ENCODE results near the gene SEPHS1.

The SEPHS1 gene

GRCh38 chr10:13365243-13365642, 17.1 kb upstream of the SEPHS1 start:
- Histone ChIP-seq H3K4me1 (ENCODE audit: control insufficient read depth in 1 of 2, insufficient read depth in 2 of 2, low read length in 2 of 2) (no peaks in the 10 kb centered on the region), H3K79me2 (ENCODE audit: control insufficient read depth, insufficient read depth, low read length, poor library complexity) (no peaks in the 10 kb centered on the region), H3K36me3 (ENCODE audit: control insufficient read depth in 1 of 2, insufficient read depth in 2 of 2, low read length in 2 of 2) (no peaks in the 10 kb centered on the region), H3K79me1 (ENCODE audit: low read length) (no peaks in the 10 kb centered on the region), H2BK5ac (ENCODE audit: low read depth, low read length, poor library complexity) (no peak overlapping the region), H3K4me2 (ENCODE audit: low read length) (no peak overlapping the region), H4K8ac (ENCODE audit: low read depth, low read length) (no peak overlapping the region), H3K14ac (ENCODE audit: low read length) (no peak overlapping the region), H2BK120ac (ENCODE audit: insufficient read depth, low read length, poor library complexity) (no peak overlapping the region), H3K9me3 (ENCODE audit: insufficient read depth, low read depth, low read length) (no peaks in the 10 kb centered on the region), H3K4me3 (ENCODE audit: low read depth, low read length) (no peak overlapping the region), H3K4ac (ENCODE audit: low read depth, low read length) (no peak overlapping the region), H2AK5ac (ENCODE audit: low read length) (no peak overlapping the region), H2BK12ac (ENCODE audit: low read length) (no peak overlapping the region), H3K27ac (ENCODE audit: low read depth, low read length) (no peak overlapping the region), H4K91ac (ENCODE audit: low read depth, low read length) (no peak overlapping the region), H3K18ac (ENCODE audit: low read length) (no peak overlapping the region), H3K23ac (ENCODE audit: low read length) (no peak overlapping the region), H3K27me3 (ENCODE audit: insufficient read depth, low read length) (no peaks in the 10 kb centered on the region), H3K9ac (ENCODE audit: low read length) (no peak overlapping the region), H2AFZ (ENCODE audit: insufficient read depth, low read length, poor library complexity) (no peak overlapping the region), H4K12ac (ENCODE audit: low read depth, low read length) (no peak overlapping the region)
- no CpG with 5 or more reads among the region's 5 CpGs for WGBS (ENCODE audit: extremely low coverage, insufficient coverage, insufficient read length)
- DNase-seq: no peak

GRCh38 chr10:13360587-13360986, 12.5 kb upstream of the SEPHS1 start:
- Histone ChIP-seq H3K79me1 (ENCODE audit: low read length) (no peaks in the 10 kb centered on the region), H4K91ac (ENCODE audit: low read depth, low read length) (no peak overlapping the region), H3K36me3 (ENCODE audit: control insufficient read depth in 1 of 2, insufficient read depth in 2 of 2, low read length in 2 of 2) (no peaks in the 10 kb centered on the region), H2BK5ac (ENCODE audit: low read depth, low read length, poor library complexity) (no peak overlapping the region), H3K27me3 (ENCODE audit: insufficient read depth, low read length) (no peaks in the 10 kb centered on the region), H2AFZ (ENCODE audit: insufficient read depth, low read length, poor library complexity) (no peak overlapping the region), H2BK12ac (ENCODE audit: low read length) (no peak overlapping the region), H3K4me2 (ENCODE audit: low read length) (no peak overlapping the region), H3K4me3 (ENCODE audit: low read depth, low read length) (no peak overlapping the region), H3K79me2 (ENCODE audit: control insufficient read depth, insufficient read depth, low read length, poor library complexity) (no peaks in the 10 kb centered on the region), H3K9me3 (ENCODE audit: insufficient read depth, low read depth, low read length) (peaks cover 2% of the 10 kb centered on the region), H3K4me1 (ENCODE audit: control insufficient read depth in 1 of 2, insufficient read depth in 2 of 2, low read length in 2 of 2) (peaks cover 0 to 2% of the 10 kb centered on the region in 2 experiments), H3K27ac (ENCODE audit: low read depth, low read length) (no peak overlapping the region), H3K9ac (ENCODE audit: low read length) (no peak overlapping the region), H3K23ac (ENCODE audit: low read length) (no peak overlapping the region), H3K4ac (ENCODE audit: low read depth, low read length) (no peak overlapping the region), H2BK120ac (ENCODE audit: insufficient read depth, low read length, poor library complexity) (no peak overlapping the region), H3K14ac (ENCODE audit: low read length) (no peak overlapping the region), H4K8ac (ENCODE audit: low read depth, low read length) (no peak overlapping the region), H4K12ac (ENCODE audit: low read depth, low read length) (no peak overlapping the region), H3K18ac (ENCODE audit: low read length) (no peak overlapping the region), H2AK5ac (ENCODE audit: low read length) (no peak overlapping the region)
- WGBS (ENCODE audit: extremely low coverage, insufficient coverage, insufficient read length): no CpG with 5 or more reads among the region's 7 CpGs
- DNase-seq: no peak

DNA sequence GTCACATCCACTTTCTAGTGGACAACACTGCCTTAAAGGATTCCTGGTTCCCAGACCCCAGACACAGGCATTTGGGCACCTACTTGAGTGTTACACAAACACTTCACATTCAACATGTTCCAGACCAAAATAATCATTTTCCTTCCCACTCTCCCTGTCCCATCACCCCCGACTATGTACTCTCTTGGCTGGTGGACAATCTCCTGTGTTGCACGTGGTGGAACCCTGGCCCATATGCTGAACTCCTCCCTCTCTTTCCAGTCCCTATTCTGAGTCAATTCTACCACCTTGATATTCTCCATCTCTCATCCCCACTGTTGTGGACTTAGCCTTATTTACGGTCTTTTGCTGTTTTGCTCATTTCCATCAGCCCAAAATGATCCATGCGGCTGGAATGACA, 8.3 kb upstream of the SEPHS1 start:
- Histone ChIP-seq H2BK5ac (ENCODE audit: low read depth, low read length, poor library complexity) (no peak overlapping the region), H3K14ac (ENCODE audit: low read length) (no peak overlapping the region), H3K23ac (ENCODE audit: low read length) (no peak overlapping the region), H3K79me2 (ENCODE audit: control insufficient read depth, insufficient read depth, low read length, poor library complexity) (no peaks in the 10 kb centered on the region), H3K27ac (ENCODE audit: low read depth, low read length) (no peak overlapping the region), H3K79me1 (ENCODE audit: low read length) (no peaks in the 10 kb centered on the region), H4K12ac (ENCODE audit: low read depth, low read length) (no peak overlapping the region), H3K4me1 (ENCODE audit: control insufficient read depth in 1 of 2, insufficient read depth in 2 of 2, low read length in 2 of 2) (peaks cover 4 to 7% of the 10 kb centered on the region in 2 experiments), H4K91ac (ENCODE audit: low read depth, low read length) (no peak overlapping the region), H2BK12ac (ENCODE audit: low read length) (no peak overlapping the region), H3K4ac (ENCODE audit: low read depth, low read length) (no peak overlapping the region), H3K36me3 (ENCODE audit: control insufficient read depth in 1 of 2, insufficient read depth in 2 of 2, low read length in 2 of 2) (no peaks in the 10 kb centered on the region), H3K4me3 (ENCODE audit: low read depth, low read length) (no peak overlapping the region), H2AK5ac (ENCODE audit: low read length) (no peak overlapping the region), H2BK120ac (ENCODE audit: insufficient read depth, low read length, poor library complexity) (no peak overlapping the region), H4K8ac (ENCODE audit: low read depth, low read length) (no peak overlapping the region), H3K4me2 (ENCODE audit: low read length) (no peak overlapping the region), H3K27me3 (ENCODE audit: insufficient read depth, low read length) (peaks cover 5% of the 10 kb centered on the region), H3K9me3 (ENCODE audit: insufficient read depth, low read depth, low read length) (peaks cover 6% of the 10 kb centered on the region), H3K9ac (ENCODE audit: low read length) (no peak overlapping the region), H3K18ac (ENCODE audit: low read length) (no peak overlapping the region), H2AFZ (ENCODE audit: insufficient read depth, low read length, poor library complexity) (no peak overlapping the region)
- no CpG with 5 or more reads among the region's 4 CpGs for WGBS (ENCODE audit: extremely low coverage, insufficient coverage, insufficient read length)
- DNase-seq: no peak

DNA sequence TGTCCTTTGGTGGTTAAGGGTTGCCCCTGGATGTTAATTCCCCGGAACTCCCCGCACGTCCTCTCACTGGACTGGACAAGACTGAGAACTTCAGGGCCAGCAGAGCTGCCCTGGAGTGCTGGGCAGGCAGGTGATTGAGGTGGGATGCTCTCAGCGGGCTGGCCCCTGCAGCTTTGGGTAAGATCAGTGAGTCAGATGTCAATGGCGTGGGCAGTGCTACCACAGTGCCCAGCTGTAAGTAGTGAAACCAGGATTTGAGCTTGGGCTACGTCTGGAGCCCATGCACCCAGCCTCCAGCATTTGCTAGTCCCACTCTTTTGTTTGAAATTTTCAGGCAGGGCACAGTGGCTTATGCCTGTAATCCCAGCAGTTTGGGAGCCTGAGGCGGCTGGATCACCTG, 6.7 kb upstream of the SEPHS1 start:
- Histone ChIP-seq H4K12ac (ENCODE audit: low read depth, low read length) (no peak overlapping the region), H3K4me1 (ENCODE audit: control insufficient read depth in 1 of 2, insufficient read depth in 2 of 2, low read length in 2 of 2) (peaks cover 7 to 10% of the 10 kb centered on the region in 2 experiments), H3K18ac (ENCODE audit: low read length) (no peak overlapping the region), H3K27ac (ENCODE audit: low read depth, low read length) (no peak overlapping the region), H2BK5ac (ENCODE audit: low read depth, low read length, poor library complexity) (no peak overlapping the region), H2AK5ac (ENCODE audit: low read length) (no peak overlapping the region), H4K8ac (ENCODE audit: low read depth, low read length) (no peak overlapping the region), H3K4me2 (ENCODE audit: low read length) (no peak overlapping the region), H3K27me3 (ENCODE audit: insufficient read depth, low read length) (peaks cover 18% of the 10 kb centered on the region), H3K36me3 (ENCODE audit: control insufficient read depth in 1 of 2, insufficient read depth in 2 of 2, low read length in 2 of 2) (no peaks in the 10 kb centered on the region), H2BK12ac (ENCODE audit: low read length) (no peak overlapping the region), H3K4ac (ENCODE audit: low read depth, low read length) (no peak overlapping the region), H3K9ac (ENCODE audit: low read length) (no peak overlapping the region), H2BK120ac (ENCODE audit: insufficient read depth, low read length, poor library complexity) (no peak overlapping the region), H3K79me2 (ENCODE audit: control insufficient read depth, insufficient read depth, low read length, poor library complexity) (no peaks in the 10 kb centered on the region), H3K4me3 (ENCODE audit: low read depth, low read length) (no peak overlapping the region), H3K23ac (ENCODE audit: low read length) (no peak overlapping the region), H2AFZ (ENCODE audit: insufficient read depth, low read length, poor library complexity) (no peak overlapping the region), H3K14ac (ENCODE audit: low read length) (no peak overlapping the region), H3K79me1 (ENCODE audit: low read length) (no peaks in the 10 kb centered on the region), H4K91ac (ENCODE audit: low read depth, low read length) (no peak overlapping the region), H3K9me3 (ENCODE audit: insufficient read depth, low read depth, low read length) (peaks cover 6% of the 10 kb centered on the region)
- DNase-seq: no peak
- WGBS (ENCODE audit: extremely low coverage, insufficient coverage, insufficient read length): no CpG with 5 or more reads among the region's 7 CpGs

Data from trophoblast cell (in vitro differentiated cells and primary cell).